GM11168 (cell line): ENCODE results near the gene UGT1A8.
"Not testable (repeated sequence)": the region's sequence is repeated elsewhere in the genome, so short reads cannot be mapped to it uniquely, and the experiment has no call there.

ENCODE experiments used
- in situ Hi-C: fragments of 300-500 bp; cut with MboI; formaldehyde crosslinking; loops from one replicate; pipeline ENCODE4 v1.12.0; 2022; ENCODE audit warnings: low sequenced_read_pairs; ENCODE audit not compliant: unreplicated experiment

Gene UGT1A8

DNA sequence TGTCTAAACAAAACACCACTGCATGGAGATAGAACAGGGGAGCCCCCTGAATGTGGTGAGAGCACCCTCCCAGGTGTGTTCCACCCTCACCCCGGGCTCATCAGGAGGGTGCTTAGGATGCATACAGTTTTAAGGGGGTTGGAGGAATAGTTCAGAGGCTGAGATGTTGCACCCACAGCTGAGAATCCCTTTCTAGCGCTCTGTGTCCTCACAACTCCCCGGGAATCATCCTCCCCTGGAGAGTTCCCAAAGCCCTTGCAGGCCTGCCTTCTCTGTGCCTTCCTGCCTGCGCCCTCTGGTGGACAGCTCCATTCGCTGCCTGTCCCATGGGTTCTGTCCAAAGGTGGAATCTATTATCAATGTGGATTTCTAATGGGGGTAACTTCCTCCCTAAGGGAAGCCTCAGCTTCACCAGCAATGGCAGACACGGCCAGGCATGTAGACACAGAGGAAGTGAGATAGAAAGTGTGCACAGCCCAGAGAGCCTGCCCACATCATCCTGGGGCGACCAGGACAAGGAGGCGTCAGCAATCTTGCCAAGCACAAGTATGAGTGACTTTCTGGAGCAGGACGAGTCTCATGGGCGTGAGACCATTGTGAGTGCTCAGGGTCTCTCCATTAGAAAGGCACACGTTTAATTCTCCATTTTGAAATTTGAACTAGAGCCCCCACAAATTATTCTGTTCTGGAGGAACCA lies 94.0 kb downstream of the UGT1A8 start:
- in situ Hi-C loops = loop anchor here (10.0 kb wide), 1 partner anchor 227 kb away; no protein-coding TSS in a partner anchor

DNA sequence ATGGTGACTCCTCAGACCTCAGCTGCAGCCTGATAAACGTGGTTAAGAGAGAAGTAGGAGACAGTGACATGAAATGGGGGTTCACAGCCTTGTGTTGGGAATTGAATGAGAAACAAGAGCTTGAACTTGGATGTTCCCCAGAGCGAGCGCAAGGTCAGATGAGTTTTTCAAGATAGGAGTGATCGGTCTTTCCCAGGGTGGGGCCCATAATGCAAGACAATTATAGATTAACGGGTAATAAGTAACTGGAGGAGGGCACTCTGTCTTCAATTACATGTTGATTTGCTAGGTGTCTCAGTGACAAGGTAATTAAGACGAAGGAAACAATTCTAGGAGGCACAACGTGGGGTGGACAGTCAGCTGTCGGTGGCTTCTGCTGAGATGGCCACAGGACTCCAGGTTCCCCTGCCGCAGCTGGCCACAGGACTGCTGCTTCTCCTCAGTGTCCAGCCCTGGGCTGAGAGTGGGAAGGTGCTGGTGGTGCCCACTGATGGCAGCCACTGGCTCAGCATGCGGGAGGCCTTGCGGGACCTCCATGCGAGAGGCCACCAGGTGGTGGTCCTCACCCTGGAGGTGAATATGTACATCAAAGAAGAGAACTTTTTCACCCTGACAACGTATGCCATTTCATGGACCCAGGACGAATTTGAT lies 95.3 kb downstream of the UGT1A8 start, which contains the start of gene UGT1A5:
TSS of gene UGT1A5 (plus strand) at position 297 of the 651 bp plus-strand sequence. CDS start at position 382, 85 bp downstream.
- in situ Hi-C loops = loop anchor here (10.0 kb wide), 1 partner anchor 228 kb away; no protein-coding TSS in a partner anchor

DNA sequence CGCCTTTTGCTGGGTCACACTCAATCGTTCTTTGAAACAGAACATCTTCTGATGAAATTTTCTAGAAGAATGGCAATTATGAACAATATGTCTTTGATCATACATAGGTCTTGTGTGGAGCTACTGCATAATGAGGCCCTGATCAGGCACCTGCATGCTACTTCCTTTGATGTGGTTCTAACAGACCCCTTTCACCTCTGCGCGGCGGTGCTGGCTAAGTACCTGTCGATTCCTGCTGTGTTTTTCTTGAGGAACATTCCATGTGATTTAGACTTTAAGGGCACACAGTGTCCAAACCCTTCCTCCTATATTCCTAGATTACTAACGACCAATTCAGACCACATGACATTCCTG lies 95.8 kb downstream of the UGT1A8 start:
- in situ Hi-C loops = loop anchor here (10.0 kb wide), 1 partner anchor 228 kb away; no protein-coding TSS in a partner anchor

DNA sequence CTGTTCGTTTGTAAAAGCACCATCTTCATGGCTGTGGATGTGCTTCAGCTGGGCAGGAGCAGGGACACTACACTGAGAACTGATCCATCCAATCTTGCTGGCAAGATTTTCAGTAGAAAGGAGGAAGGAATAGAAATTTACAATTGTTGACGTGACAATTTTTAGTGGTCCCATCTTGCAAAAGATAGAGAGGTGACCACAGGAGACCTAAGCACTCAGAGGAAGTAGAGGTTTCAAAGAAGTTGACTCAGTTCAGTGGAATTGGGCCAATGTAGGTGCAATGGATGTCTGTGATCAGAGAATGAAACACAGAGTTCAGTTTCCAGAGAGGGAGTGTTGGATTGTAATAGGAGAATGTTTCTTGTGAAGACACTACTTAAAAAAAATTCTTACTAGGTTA lies 96.7 kb downstream of the UGT1A8 start:
- in situ Hi-C loops = loop anchor here (10.0 kb wide), 1 partner anchor 229 kb away; no protein-coding TSS in a partner anchor

DNA sequence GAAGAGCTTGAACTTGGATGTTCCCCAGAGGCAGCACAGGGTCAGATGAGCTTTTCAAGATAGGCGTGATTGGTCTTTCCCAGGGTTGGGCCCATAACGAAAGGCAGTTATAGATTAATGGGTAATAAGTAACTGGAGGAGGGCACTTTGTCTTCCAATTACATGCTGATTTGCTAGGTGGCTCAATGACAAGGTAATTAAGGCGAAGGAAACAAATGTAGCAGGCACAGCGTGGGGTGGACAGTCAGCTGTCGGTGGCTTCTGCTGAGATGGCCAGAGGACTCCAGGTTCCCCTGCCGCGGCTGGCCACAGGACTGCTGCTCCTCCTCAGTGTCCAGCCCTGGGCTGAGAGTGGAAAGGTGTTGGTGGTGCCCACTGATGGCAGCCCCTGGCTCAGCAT lies 101.1 kb downstream of the UGT1A8 start, which contains the start of gene UGT1A4:
TSS of gene UGT1A4 (plus strand) at position 185 of the 400 bp plus-strand sequence. CDS start at position 270, 85 bp downstream.
- in situ Hi-C loops = loop anchor here (10.0 kb wide), 1 partner anchor 234 kb away; no protein-coding TSS in a partner anchor

DNA sequence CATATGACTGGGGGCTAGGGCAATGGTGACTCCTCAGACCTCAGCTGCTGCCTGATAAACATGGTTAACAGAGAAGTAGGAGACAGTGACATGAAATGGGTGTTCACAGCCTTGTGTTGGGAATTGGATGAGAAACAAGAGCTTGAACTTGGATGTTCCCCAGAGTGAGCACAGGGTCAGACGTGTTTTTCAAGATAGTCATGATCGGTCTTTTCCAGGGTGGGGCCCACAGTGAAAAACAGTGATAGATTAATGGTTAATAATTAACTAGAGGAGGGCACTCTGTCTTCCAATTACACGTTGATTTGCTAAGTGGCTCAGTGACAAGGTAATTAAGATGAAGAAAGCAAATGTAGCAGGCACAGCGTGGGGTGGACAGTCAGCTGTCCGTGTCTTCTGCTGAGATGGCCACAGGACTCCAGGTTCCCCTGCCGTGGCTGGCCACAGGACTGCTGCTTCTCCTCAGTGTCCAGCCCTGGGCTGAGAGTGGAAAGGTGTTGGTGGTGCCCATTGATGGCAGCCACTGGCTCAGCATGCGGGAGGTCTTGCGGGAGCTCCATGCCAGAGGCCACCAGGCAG lies 111.4 kb downstream of the UGT1A8 start, which contains the start of gene UGT1A3:
TSS of gene UGT1A3 (plus strand) at position 320 of the 579 bp plus-strand sequence. CDS start at position 405, 85 bp downstream.
- in situ Hi-C loops = no loop called here

DNA sequence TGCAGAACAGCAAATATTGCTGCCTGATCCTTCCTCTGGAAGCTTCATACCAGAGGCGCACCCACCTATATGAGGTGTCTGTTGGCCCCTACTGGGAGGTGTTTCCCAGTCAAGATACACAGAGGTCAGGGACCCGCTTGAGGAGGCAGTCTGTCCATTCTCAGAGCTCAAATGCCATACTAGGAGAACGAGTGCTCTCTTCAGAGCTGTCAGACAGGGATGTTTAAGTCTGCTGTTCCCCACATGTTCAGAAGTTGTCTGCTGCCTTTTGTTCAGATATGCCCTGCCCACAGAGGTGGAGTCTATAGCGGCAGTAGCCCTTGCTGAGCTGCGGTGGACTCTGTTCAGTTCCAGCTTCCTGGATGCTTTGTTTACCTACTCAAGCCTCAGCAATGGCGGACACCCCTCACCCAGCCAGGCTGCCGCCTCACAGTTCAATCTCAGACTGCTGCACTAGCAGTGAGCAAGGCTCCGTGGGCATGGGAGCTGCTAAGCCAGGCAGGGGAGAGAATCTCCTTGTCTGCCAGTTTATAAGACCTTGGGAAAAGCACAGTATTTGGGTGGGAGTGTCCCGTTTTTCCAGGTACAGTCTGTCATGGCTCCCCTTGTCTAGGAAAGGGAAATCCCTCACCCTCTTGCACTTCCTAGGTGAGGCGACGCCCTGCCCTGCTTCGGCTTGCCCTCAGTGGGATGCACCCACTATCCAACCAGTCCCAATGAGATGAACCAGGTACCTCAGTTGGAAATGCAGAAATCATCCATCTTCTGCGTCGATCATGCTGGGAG lies 119.6 kb downstream of the UGT1A8 start:
- in situ Hi-C loops = not testable (repeated sequence)

DNA sequence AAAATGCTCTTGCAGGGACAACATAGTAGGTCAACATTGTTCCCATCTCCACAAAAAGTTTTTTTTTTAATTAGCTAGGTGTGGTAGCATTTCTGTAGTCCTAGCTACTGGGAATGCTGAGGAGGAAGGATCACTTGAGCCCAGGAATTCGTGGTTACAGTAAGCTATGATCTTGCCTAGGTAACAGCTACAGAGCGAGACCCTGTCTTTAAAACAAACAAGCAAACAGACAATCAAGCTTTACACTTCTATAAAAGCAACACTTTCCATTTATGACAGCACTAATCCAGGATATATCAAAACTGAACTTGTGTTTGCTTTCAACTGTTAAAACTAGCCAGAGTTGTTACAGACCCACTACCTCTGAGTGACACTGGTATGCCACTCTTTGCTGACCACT lies 123.4 kb downstream of the UGT1A8 start:
- in situ Hi-C loops = no loop called here

DNA sequence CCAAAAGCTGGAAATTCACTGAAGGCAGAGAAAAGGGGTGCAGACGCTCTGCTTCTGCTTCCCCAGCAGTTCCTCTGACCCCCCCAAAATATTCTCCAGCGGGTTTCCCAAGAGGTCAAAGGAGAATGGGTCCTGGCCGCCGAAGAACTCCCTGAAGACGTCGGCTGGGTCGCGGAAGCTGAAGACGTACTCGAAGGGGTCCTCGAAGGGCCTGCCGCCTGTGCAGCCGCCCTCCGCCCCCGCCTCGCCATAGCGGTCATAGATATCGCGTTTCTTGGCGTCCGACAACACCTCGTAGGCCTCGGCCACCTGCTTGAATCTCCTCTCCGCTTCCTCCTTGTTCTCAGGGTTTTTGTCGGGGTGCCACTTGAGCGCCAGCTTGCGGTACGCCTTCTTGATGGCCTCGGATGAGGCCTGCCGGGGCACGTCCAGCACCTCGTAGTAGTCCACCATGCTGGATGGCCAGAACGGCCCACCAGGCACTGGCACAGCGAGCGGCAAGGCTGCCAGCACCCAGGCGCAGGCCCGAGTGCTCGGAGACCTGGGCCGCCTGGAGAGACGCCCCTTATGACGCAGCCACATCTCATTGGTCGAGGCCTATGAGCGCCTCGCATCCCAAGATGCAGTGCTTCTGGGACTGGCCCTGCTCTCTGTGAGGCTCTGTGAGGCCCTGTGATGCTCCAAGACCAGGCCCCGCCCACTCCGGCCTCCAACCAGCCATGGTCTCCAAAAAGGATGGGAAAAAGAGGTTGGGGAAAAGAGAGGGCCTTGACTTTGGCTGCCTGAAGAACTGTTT lies 126.2 kb downstream of the UGT1A8 start:
- in situ Hi-C loops = no loop called here

DNA sequence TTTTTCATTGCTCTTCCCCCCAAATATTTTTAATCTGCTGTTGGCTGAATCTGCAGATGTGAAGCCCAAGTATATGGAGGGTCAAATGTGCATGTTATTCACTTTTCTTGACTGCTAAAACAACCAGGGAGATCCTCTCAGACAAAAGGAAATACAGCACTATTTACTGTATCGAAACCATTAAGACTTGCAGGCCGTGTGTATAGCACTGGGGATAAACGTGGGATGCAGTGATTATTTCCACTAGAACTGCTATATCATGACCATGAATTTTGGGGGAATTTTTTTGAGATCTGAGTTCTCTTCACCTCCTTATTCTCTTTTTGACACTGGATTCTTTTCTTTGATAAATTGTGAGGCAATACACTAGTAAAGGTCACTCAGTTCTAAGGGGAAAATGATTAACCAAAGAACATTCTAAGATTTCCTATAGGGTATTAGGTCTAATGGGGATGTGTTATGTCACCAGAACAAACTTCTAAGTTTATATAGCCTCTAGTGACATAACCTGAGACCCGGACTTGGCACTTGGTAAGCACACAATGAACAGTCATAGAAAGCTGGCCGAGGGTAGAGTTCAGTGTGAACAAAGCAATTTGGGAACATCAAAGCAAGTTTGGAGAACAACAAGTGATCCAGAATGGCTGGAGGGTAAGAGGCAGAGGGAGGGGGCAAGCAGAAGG lies 127.8 kb downstream of the UGT1A8 start:
- in situ Hi-C loops = no loop called here

DNA sequence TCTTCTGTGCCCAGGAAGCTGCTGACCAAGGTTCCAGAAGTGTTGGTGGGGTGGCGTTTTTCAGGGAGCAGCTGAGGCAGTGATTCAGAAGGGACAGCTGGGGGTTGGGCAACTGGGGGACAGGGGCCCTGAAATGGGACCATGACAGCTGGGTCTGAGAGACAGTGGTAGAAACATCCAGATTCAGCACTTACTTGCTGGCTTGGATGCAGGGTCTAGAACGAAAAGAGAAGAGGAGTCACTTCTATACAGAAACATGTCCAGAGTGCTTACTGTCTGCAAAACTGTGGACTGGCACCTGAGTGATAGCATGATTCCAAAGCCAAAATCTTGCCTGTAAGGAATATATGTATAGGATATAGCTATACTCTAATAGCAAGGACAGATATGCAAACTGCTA lies 128.4 kb downstream of the UGT1A8 start:
- in situ Hi-C loops = not testable (repeated sequence)

DNA sequence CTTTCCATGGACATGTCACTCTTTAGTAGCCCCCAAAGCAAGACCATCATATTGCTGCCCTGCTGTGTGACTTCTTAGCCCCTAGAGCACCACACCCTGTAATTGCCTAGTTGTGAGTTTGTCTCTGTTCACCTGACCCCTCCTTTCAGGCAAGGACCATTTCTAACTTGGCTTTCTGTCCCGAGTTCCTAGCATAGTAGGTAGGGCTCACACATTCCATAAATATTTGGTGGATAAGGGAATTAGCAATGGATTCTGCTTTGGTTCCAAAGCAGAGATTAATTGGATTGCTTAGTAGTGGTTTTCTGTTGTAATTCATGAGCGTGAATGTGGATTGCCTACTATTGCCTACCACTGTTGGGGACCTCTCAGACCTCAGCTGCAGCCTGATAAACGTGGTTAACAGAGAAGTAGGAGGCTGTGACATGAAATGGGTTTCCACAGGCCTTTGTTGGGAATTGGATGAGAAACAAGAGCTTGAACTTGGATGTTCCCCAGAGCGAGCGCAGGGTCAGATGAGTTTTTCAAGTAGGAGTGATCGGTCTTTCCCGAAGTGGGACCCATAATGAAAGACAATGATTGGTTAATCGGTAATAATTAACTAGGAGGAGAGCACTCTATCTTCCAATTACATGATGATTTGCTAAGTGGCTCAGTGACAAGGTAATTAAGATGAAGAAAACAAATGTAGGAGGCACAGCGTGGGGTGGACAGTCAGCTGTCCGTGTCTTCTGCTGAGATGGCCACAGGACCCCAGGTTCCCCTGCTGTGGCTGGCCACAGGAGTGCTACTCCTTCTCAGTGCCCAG lies 129.2 kb downstream of the UGT1A8 start:
- in situ Hi-C loops = no loop called here

DNA sequence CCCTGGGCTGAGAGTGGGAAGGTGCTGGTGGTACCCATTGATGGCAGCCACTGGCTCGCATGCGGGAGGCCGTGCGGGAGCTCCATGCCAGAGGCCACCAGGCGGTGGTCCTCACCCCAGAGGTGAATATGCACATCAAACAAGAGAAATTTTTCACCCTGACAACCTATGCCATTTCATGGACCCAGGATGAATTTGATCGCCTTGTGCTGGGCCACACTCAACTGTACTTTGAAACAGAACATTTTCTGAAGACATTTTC lies 129.8 kb downstream of the UGT1A8 start:
- in situ Hi-C loops = no loop called here

DNA sequence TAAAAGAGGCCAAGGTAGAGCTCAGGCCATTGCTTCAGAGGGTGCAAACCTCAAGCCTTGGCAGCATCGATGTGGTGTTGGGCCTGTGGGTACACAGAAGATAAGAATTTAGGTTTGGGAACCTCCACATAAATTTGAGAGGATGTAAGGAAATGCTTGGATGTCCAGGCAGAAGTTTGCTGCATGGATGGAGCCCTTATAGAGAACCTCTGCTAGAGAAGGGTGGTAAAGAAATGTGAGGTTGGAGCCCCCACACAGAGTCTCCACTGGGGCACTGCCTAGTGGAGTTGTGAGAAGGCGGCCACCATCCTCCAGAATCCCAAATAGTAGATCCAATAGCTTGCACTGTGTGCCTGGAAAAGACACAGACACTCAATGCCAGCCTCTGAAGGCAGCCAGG lies 133.3 kb downstream of the UGT1A8 start:
- in situ Hi-C loops = not testable (repeated sequence)

DNA sequence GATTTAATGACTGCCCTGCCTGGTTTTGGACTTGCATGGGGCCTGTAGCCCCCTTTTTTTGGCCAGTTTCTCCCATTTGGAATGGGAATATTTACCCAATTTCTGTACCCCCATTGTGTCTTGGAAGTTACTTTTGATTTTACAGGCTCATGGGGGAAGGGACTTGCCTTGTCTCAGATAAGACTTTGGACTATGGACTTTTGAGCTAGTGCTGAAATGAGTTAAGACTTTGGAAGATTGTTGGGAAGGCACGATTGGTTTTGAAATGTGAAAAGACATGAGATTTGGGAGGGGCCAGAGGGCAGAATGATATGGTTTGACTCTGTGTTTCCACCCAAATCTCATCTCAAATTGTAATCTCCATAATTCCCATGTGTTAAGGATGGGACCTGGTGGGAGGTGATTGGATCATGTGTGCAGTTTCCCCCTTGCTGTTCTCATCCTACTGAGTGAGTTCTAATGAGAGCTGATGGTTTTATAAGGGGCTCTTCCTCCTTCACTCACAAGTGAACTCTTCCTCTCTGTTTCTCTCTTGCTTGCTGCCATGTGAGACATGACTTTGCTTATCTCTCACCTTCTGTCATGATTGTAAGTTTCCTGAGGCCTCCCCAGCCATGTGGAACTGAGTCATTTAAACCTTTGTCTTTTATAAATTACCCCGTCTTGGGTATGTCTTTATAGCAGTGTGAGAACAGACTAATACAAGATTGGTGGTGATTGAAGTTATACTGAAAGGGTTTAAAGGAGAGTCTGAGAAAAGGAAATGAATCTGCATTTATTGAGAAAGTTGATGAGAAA lies 134.0 kb downstream of the UGT1A8 start:
- in situ Hi-C loops = not testable (repeated sequence)

DNA sequence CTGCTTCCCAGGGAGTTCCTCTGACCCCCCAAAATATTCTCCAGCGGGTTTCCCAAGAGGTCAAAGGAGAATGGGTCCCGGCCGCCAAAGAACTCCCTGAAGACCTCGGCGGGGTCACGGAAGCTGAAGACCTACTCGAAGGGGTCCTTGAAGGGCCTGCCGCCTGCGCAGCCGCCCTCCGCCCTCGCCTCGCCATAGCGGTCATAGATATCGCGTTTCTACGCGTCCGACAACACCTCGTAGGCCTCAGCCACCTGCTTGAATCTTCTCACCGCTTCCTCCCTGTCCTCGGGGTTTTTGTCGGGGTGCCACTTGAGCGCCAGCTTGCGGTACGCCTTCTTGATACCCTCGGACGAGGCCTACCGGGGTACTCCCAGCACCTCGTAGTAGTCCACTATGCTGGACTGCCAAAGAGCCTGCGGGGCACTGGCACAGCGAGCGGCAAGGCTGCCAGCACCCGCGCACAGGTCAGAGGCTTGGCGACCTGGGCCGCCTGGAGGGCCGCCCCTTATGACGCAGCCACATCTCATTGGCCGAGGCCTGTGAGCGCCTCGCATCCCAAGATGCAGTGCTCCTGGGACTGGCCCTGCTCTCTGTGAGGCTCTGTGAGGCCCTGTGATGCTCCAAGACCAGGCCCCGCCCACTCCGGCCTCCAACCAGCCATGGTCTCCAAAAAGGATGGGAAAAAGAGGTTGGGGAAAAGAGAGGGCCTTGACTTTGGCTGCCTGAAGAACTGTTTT lies 137.6 kb downstream of the UGT1A8 start:
- in situ Hi-C loops = no loop called here
